Effector memory CD8-positive, alpha-beta T cell (primary cell): ENCODE results near the gene PITPNC1.
"Not testable (repeated sequence)": the region's sequence is repeated elsewhere in the genome, so short reads cannot be mapped to it uniquely, and the experiment has no call there.

Source experiments
- ATAC-seq: fragments of 150-1000 bp; cut with Tn5 transposase; replicated peaks from 2 replicates; pipeline ENCODE4 v1.10.0; 2021; ENCODE audit warnings: mild to moderate bottlenecking, moderate library complexity
- DNase-seq, 3 experiments: peaks; one replicate each; pipeline ENCODE4 v3.0.0; 2021
- H3K27ac Mint-ChIP-seq, 2 donors: one replicate each; pipeline ENCODE4 v1.8.0; 2022; ENCODE audit warnings: mild to moderate bottlenecking in 2 of 2, mixed read lengths in 2 of 2, moderate library complexity in 2 of 2
- H3K27me3 Mint-ChIP-seq, 2 donors: one replicate each; pipeline ENCODE4 v1.8.0; 2022; ENCODE audit warnings: mixed read lengths in 2 of 2
- H3K36me3 Mint-ChIP-seq: one replicate; pipeline ENCODE4 v1.8.0; 2022; ENCODE audit warnings: mild to moderate bottlenecking, moderate library complexity, mixed read lengths; ENCODE audit not compliant: insufficient read depth
- H3K4me1 Mint-ChIP-seq, 2 donors: one replicate each; pipeline ENCODE4 v1.8.0; 2022; ENCODE audit warnings: low read depth in 2 of 2, mixed read lengths in 2 of 2
- H3K4me3 Mint-ChIP-seq, 2 donors: one replicate each; pipeline ENCODE4 v1.8.0; 2022; ENCODE audit warnings: mild to moderate bottlenecking in 2 of 2, mixed read lengths in 2 of 2, moderate library complexity in 2 of 2
- H3K9me3 Mint-ChIP-seq, 2 donors: one replicate each; pipeline ENCODE4 v1.8.0; 2022; ENCODE audit warnings: mixed read lengths in 2 of 2

The PITPNC1 gene

DNA sequence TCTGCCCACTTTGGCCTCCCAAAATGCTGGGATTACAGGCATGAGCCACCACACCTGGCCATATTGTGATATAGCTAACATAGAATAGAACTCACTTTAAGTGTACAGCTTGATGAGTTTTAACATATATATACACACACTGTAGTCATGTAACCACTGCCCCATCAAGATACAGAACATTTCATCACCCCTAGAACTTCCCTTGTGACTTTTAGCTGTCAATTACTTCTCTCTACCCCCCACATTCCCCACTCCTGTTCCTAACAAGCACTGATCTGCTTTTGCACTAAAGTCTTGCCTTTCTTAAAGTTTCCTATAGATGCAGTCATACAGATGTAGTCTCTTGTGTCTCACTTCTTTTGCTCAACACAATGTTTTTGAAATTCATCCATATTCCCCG, 93.1 kb downstream of the PITPNC1 start:
- Mint-ChIP-seq H3K36me3 (peaks cover 8% of the 10 kb centered on the region), H3K4me3 (no peak overlapping the region), H3K4me1 (peaks cover 53 to 62% of the 10 kb centered on the region in 2 donors), H3K9me3 (no peaks in the 10 kb centered on the region), H3K27ac (peak overlapping the region; percentile 70 to 92), H3K27me3 (no peaks in the 10 kb centered on the region)
- DNase-seq: no peak
- ATAC-seq: no peak

DNA sequence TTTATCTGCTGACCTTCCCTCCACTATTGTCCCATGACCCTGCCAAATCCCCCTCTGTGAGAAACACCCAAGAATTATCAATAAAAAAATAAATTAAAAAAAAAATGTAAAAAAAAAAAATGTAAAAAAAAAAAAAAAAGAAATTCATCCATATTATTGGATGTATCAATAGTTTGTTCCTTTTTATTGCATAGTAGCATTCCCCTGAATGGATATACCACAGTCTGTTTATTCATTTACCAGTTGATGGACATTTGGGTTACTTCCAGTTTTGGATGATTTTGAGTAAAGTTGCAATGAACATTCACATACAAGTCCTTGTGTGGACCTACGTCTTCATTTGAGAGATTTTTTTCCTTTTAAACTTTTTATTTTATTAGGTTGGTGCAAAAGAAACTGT, 94.0 kb downstream of the PITPNC1 start:
- Mint-ChIP-seq H3K9me3 (no peaks in the 10 kb centered on the region), H3K27ac (no peak overlapping the region), H3K27me3 (no peaks in the 10 kb centered on the region), H3K4me1 (peaks cover 57 to 65% of the 10 kb centered on the region in 2 donors), H3K4me3 (no peak overlapping the region), H3K36me3 (peaks cover 8% of the 10 kb centered on the region)
- ATAC-seq: no peak
- no peak for DNase-seq

DNA sequence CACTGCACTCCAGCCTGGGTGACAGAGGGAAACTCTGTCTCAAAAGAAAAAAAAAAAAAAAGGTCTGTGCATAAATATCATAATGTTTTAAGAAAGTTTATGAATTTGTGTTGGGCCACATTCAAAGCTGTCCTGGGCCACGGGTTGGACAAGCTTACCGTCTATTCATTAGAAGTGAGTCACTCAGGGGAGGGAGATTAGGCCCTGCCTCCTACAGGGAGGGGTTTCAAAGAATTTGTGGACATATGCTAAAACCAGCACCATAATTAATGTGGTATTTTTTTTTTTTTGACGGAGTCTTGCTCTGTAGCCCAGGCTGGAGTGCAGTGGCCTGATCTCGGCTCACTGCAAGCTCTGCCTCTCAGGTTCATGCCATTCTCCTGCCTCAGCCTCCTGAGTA, 95.5 kb downstream of the PITPNC1 start:
- not testable (repeated sequence) for ATAC-seq, H3K36me3 Mint-ChIP-seq, H3K9me3 Mint-ChIP-seq, H3K27me3 Mint-ChIP-seq, H3K27ac Mint-ChIP-seq, DNase-seq, H3K4me3 Mint-ChIP-seq
- H3K4me1 Mint-ChIP-seq: peaks cover 53 to 57% of the 10 kb centered on the region in 2 donors

DNA sequence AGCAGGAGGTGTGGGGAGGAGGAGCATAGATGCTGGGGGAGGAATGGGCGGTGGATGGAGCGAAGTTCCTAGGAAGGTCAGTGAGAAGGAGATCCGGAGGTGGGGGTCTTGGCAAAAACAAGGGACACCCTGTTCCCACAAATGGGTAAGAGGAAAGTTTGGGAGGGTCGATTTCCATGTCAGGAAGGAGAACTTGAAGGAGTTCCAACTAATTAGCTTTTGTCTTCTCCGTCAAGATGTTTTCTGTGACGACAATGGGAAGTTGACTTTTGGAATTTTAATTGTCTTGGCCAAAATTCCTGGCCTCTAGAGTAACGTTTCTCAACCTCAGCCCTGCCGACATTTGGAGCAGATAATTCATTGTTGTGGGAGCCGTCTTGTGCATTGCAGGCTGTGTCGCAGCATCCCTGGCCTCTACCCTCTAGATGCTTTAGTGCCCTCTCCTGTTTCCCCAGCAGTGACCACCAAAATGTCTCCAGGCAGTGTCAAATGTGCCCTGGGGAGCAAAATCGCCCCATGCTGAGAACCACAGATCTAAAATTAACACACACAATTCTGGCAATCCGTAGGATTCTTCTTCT, 97.1 kb downstream of the PITPNC1 start:
- H3K9me3 Mint-ChIP-seq: no peaks in the 10 kb centered on the region
- H3K27ac Mint-ChIP-seq: peak overlapping the region; percentile 90 to 94
- no peaks in the 10 kb centered on the region for H3K27me3 Mint-ChIP-seq
- peaks cover 61 to 62% of the 10 kb centered on the region in 2 donors for H3K4me1 Mint-ChIP-seq
- peaks cover 11% of the 10 kb centered on the region for H3K36me3 Mint-ChIP-seq
- H3K4me3 Mint-ChIP-seq: peak overlapping the region; percentile 65 to 69
- DNase-seq (no peak), ATAC-seq (no peak)

DNA sequence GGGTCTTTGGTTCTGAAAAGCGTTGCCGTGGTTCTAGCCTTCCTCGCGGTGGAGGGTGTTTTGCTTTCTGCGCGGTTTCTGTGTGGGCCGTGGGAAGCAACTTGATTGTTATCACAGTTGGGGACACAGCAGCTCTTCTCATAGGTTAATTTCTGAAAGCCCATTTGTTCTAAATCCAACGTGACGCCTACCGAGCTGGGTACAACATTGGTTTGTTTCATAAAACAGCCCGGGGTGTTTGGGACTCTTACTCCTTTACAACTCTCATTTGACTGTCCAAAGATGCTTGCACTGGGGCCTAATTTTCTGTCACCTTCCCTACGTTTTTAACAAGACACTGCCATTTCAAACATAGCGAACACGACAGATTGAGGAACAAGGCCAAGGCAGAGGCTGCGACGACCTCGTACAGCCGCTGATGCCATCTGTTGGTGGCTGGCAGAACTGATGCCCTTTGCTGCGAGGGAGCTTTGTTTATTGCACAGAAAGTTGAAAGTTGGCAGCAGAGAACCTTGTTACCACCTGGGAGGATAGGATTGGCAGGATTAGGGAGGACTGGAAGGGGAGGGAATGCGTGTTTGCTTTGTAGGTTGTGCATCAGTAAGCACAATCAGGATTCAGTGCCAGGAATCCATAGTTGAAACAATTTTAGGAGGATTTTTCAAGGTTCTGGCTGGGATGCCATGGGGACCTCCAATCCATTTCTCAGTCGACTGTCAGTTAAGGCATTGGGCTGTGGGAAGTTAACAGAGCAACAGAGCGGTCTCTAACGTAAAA, 98.3 kb downstream of the PITPNC1 start:
- peaks cover 11% of the 10 kb centered on the region for H3K36me3 Mint-ChIP-seq
- peak overlapping the region; percentile 90 to 94 for H3K27ac Mint-ChIP-seq
- peak overlapping the region; percentile 65 to 69 for H3K4me3 Mint-ChIP-seq
- H3K27me3 Mint-ChIP-seq: no peaks in the 10 kb centered on the region
- DNase-seq (peak; percentile 80 to 89 (median 81)), ATAC-seq (peak; percentile 80)
- peaks cover 57 to 58% of the 10 kb centered on the region in 2 donors for H3K4me1 Mint-ChIP-seq
- no peaks in the 10 kb centered on the region for H3K9me3 Mint-ChIP-seq

DNA sequence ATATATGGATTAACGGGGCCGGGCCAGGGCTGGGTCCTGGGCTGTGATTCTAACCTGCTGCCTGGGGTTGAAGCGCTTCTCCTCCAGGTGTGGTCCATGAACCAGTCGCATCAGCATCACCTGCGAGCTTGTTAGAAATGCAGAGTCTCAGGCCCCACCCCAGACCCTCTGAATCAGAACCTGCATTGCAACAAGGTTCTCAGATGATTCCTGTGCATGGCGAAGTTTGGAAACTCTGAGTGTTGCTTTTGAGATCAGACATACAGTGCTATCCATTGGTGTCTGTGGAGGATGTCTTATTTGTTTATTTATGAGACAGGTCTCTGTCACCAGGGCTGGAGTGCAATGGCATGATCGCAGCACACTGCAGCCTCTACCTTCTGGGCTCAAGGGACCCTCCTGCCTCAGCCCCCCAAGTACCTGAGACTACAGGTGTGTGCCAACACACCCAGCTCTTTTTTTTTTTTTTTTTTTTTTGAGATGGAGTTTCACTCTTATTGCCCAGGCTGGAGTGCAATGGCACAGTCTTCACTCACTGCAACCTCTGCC, 99.8 kb downstream of the PITPNC1 start:
- peaks cover 11% of the 10 kb centered on the region for H3K36me3 Mint-ChIP-seq
- H3K4me3 Mint-ChIP-seq: no peak overlapping the region
- H3K27me3 Mint-ChIP-seq: no peaks in the 10 kb centered on the region
- H3K9me3 Mint-ChIP-seq: no peaks in the 10 kb centered on the region
- DNase-seq (no peak), ATAC-seq (no peak)
- peaks cover 57% of the 10 kb centered on the region in 2 donors for H3K4me1 Mint-ChIP-seq
- H3K27ac Mint-ChIP-seq: peak overlapping the region; percentile 90 to 91

DNA sequence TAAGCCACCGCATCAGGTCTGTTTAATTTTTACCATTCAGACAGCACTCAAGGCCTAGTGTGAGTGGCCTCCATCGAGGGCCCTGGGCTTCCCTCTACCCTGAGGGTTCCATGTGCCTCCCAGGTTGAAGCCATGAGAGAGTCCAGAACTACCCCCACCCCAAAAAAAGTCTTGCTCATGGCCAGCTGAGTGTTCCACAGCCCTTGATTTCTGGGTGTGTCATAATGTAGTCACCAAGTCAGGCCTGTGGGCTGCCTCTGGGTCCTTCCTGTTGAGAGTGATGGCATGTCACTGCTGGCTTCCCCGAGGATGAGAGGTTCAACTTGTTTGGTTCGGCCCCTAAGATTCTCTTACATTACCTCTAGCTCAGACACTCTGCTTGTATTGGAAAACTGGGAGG, 100.6 kb downstream of the PITPNC1 start:
- no peaks in the 10 kb centered on the region for H3K9me3 Mint-ChIP-seq
- DNase-seq (peak in 2 of 3 experiments; percentile 20 to 35), ATAC-seq (peak; percentile 46)
- H3K4me1 Mint-ChIP-seq: peaks cover 60 to 62% of the 10 kb centered on the region in 2 donors
- H3K4me3 Mint-ChIP-seq: peak overlapping the region; percentile 66 to 69
- peak overlapping the region; percentile 90 to 91 for H3K27ac Mint-ChIP-seq
- H3K36me3 Mint-ChIP-seq: peaks cover 11% of the 10 kb centered on the region
- no peaks in the 10 kb centered on the region for H3K27me3 Mint-ChIP-seq

DNA sequence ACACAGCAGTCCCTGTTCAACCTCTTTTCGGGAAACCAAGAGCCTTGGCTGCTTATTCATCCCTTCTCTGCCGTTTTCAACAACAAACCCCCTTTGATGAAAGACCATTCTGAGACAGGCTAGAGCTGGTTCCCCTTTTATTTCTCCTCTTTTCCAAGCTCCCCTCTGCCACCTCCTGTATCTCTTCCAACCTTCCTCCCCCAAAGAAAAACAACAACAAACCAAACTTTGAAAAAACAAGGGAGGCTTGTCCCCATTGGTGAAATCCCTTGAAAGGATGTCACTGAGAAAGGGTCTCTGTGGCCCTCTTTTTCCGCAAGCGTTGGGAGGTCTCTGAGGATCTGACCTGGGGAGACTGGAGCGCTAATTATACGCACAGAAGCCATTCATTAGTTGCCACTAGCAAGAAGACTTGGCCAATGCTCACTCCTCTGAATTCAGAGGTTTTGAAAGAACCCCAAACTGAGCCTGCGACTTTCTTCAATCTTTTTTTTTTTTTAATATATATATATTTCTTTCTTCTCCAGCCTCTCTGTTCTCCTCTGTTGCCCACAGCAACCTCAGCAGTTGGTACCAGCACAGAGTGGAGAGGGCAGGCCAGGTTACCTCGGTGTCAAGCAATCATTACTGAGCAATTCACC, 101.4 kb downstream of the PITPNC1 start:
- Mint-ChIP-seq H3K9me3 (no peaks in the 10 kb centered on the region), H3K27me3 (no peaks in the 10 kb centered on the region), H3K4me3 (peak overlapping the region; percentile 66 to 69), H3K27ac (peak overlapping the region; percentile 90 to 91), H3K4me1 (peaks cover 60 to 66% of the 10 kb centered on the region in 2 donors), H3K36me3 (peaks cover 11% of the 10 kb centered on the region)
- peak; percentile 31 for ATAC-seq
- no peak for DNase-seq

DNA sequence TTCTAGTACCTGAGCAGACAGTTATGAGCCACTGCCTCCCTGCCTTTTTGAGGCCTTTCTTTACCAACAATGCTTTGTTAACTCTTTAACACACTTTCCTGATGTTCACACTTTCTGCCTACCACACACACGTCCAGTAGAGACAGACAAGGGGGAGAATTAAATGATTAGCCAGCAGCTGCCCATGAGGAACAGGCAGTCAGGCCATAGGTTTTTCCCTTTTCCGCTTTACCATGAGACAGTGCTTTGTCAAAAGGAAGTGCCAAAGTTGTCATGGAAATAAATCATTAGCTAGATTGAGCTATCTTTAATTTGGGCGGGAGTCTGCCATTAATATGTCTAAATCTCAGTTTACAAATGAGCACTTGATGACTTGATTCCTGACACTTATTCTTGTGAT, 102.1 kb downstream of the PITPNC1 start:
- DNase-seq (no peak), ATAC-seq (no peak)
- H3K9me3 Mint-ChIP-seq: no peaks in the 10 kb centered on the region
- H3K4me3 Mint-ChIP-seq: peak overlapping the region; percentile 66 to 69
- no peaks in the 10 kb centered on the region for H3K27me3 Mint-ChIP-seq
- peaks cover 58 to 66% of the 10 kb centered on the region in 2 donors for H3K4me1 Mint-ChIP-seq
- H3K36me3 Mint-ChIP-seq: peaks cover 11% of the 10 kb centered on the region
- peak overlapping the region; percentile 90 to 91 for H3K27ac Mint-ChIP-seq

DNA sequence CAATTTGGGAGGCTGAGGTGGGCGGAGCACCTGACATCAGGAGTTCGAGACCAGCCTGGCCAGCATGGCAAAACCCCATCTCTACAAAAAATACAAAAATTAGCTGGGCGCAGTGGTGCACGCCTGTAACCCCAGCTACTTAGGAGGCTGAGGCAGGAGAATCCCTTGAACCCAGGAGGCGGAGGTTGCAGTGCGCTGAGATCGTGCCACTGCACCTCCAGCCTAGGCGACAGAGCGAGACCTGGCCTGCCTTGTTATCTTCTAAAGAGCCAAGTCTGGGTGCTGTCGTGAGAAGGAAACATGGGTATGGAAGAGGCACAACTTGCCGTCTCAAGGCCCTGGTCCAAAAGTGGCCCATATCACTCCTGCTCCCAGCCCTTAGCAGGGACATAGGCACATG, 103.9 kb downstream of the PITPNC1 start:
- H3K9me3 Mint-ChIP-seq, H3K27me3 Mint-ChIP-seq, H3K36me3 Mint-ChIP-seq, ATAC-seq, H3K27ac Mint-ChIP-seq, DNase-seq, H3K4me3 Mint-ChIP-seq: not testable (repeated sequence)
- H3K4me1 Mint-ChIP-seq: peaks cover 45 to 59% of the 10 kb centered on the region in 2 donors

DNA sequence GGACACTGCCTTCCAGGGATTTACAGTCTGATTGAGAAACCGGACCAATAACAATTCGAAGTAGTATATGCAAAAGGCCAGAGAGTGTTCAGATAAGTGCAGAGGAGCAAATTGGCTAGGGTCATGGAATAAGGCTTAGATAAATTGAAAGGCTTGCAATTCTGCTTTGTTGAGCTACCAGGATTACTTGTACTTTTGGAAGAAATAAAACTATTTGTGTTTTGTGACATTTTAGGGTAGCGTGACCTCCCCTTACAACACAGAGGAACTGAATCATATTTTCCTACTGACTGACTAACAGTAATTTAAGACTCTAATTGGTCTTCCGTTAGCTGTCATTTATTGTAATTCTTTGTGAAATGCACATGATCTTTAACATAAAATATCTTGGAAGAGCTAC, 104.7 kb downstream of the PITPNC1 start:
- Mint-ChIP-seq H3K4me1 (peaks cover 47 to 67% of the 10 kb centered on the region in 2 donors), H3K36me3 (peaks cover 10% of the 10 kb centered on the region), H3K4me3 (no peak overlapping the region), H3K9me3 (no peaks in the 10 kb centered on the region), H3K27ac (peak overlapping the region in 1 of 2 donors; percentile 86), H3K27me3 (no peaks in the 10 kb centered on the region)
- DNase-seq (no peak), ATAC-seq (no peak)

DNA sequence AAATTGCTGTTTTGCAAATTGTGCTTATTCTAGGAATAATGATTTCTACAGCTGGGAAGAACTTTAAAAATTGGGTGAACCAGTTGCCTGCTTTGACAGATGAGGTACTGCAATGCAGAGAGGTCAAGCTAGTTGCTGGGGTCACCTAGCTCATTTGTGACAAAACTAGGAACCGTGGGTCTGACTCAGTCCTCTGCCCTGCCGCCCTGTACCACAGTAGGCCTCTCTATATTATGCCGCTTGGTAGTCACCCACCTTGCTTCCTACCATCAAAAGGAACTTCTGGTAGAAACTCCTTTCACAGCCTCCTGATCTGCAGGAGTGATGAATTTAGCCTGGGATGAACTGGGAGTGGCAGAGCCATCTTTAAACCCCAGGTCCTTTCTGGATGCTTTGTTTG, 105.7 kb downstream of the PITPNC1 start:
- peaks cover 14% of the 10 kb centered on the region for H3K36me3 Mint-ChIP-seq
- H3K4me1 Mint-ChIP-seq: peaks cover 50 to 73% of the 10 kb centered on the region in 2 donors
- H3K27ac Mint-ChIP-seq: peak overlapping the region; percentile 35 to 86
- no peak overlapping the region for H3K4me3 Mint-ChIP-seq
- H3K9me3 Mint-ChIP-seq: no peaks in the 10 kb centered on the region
- no peak for DNase-seq
- ATAC-seq: no peak
- no peaks in the 10 kb centered on the region for H3K27me3 Mint-ChIP-seq

DNA sequence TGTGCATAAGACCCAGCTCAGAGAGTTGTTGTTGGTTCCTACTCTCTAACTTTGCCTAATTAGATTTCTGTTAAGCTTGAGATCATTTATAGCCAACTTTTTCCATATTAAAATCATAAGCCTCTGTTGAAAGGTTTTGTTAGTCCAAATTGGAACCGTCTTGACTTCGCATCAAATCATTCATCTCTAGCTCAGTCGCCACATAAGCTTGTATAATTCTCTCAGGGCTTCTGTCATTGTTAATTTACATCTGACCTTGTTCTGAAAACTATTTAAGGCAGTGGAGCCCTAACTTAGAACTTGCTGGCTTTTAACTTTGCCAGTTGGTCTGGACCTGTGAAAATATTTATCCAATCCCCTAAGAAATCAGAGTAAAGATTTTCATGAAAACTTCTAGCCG, 107.2 kb downstream of the PITPNC1 start:
- Mint-ChIP-seq H3K4me1 (peaks cover 42 to 70% of the 10 kb centered on the region in 2 donors), H3K27ac (peak overlapping the region in 1 of 2 donors; percentile 86), H3K9me3 (no peaks in the 10 kb centered on the region), H3K36me3 (peaks cover 21% of the 10 kb centered on the region), H3K27me3 (no peaks in the 10 kb centered on the region), H3K4me3 (no peak overlapping the region)
- DNase-seq (no peak), ATAC-seq (no peak)
